K562 (cell line): ENCODE results near the gene ZNF500. TPM values are rescaled to one million over a fixed set of nuclear protein-coding genes. Genes with fewer than 3 reads are reported as not detected.

Source experiments
- ARID1B ChIP-seq: fragments of 450-650 bp; IDR thresholded peaks from 2 replicates; pipeline ENCODE4 v1.6.1; 2016; ENCODE audit warnings: antibody characterized with exemption, mild to moderate bottlenecking, inconsistent platforms
- BHLHE40 ChIP-seq: IDR thresholded peaks from 2 replicates; pipeline ENCODE4 v1.6.1; 2011; ENCODE audit warnings: low read length, improper control_type of control experiment
- DDX20 ChIP-seq: fragments of 450-650 bp; IDR thresholded peaks from 2 replicates; pipeline ENCODE4 v1.6.1; 2016; ENCODE audit warnings: missing genetic modification characterization, low read depth, mild to moderate bottlenecking, missing compliant biosample characterization, moderate library complexity
- DNMT1 ChIP-seq: fragments of 450-650 bp; IDR thresholded peaks from 2 replicates; pipeline ENCODE4 v1.6.1; 2016; ENCODE audit warnings: antibody characterized with exemption, mild to moderate bottlenecking
- E2F3 ChIP-seq: fragments of 250-450 bp; sonication (Bioruptor Pico); IDR thresholded peaks from 2 replicates; pipeline ENCODE4 v1.4.0; 2020; ENCODE audit warnings: mild to moderate bottlenecking
- EP300 ChIP-seq: IDR thresholded peaks from 2 replicates; pipeline ENCODE4 v1.6.1; 2012; ENCODE audit warnings: low read length, improper control_type of control experiment
- LARP7 ChIP-seq: fragments of 450-650 bp; IDR thresholded peaks from 2 replicates; pipeline ENCODE4 v1.6.1; 2016
- MECOM ChIP-seq: fragments of 250-450 bp; sonication (Bioruptor Pico); IDR thresholded peaks from 2 replicates; pipeline ENCODE4 v1.8.0; 2022; ENCODE audit warnings: inconsistent platforms
- MYC ChIP-seq, 2 experiments: fragments of 250-450 bp in 1 of 2; sonication (Bioruptor Pico) in 1 of 2; IDR thresholded peaks; 2 replicates each; pipeline versions ENCODE4 v1.5.1 to v1.6.1; 2012 to 2021; ENCODE audit warnings: low read depth in 2 of 2, borderline replicate concordance in 1 of 2, improper control_type of control experiment in 1 of 2, low read length in 1 of 2, mild to moderate bottlenecking in 1 of 2, moderate library complexity in 1 of 2
- NR1H2 ChIP-seq: sonication (generic); formaldehyde crosslinking; IDR thresholded peaks from 2 replicates; pipeline ENCODE4 v1.4.0; 2020; ENCODE audit warnings: mild to moderate bottlenecking, missing genetic modification reagents
- PREB ChIP-seq: sonication (generic); formaldehyde crosslinking; IDR thresholded peaks from 2 replicates; pipeline ENCODE4 v1.8.1; 2023; ENCODE audit warnings: mild to moderate bottlenecking, missing genetic modification reagents
- RBM25 ChIP-seq: fragments of 200-400 bp; formaldehyde crosslinking; IDR thresholded peaks from 2 replicates; pipeline ENCODE4 v1.6.1; 2018; ENCODE audit warnings: low read length, low read depth, moderate library complexity; ENCODE audit not compliant: severe bottlenecking
- RFX1 ChIP-seq: fragments of 450-650 bp; IDR thresholded peaks from 2 replicates; pipeline ENCODE4 v1.6.1; 2016; ENCODE audit warnings: mild to moderate bottlenecking, moderate library complexity
- RFX5 ChIP-seq: IDR thresholded peaks from 2 replicates; pipeline ENCODE4 v1.6.1; 2011; ENCODE audit warnings: low read depth, mild to moderate bottlenecking, improper control_type of control experiment, low read length
- SPI1 ChIP-seq: IDR thresholded peaks from 2 replicates; pipeline ENCODE4 v1.6.1; 2011; ENCODE audit warnings: low read depth, low read length, control low read depth, borderline replicate concordance
- SREBF2 ChIP-seq: sonication (generic); formaldehyde crosslinking; IDR thresholded peaks from 2 replicates; pipeline ENCODE4 v1.4.0; 2020; ENCODE audit warnings: mild to moderate bottlenecking, missing genetic modification reagents
- STAG1 ChIP-seq: sonication (generic); formaldehyde crosslinking; IDR thresholded peaks from 2 replicates; pipeline ENCODE4 v1.5.0; 2020; ENCODE audit warnings: missing genetic modification reagents, borderline replicate concordance
- ZBTB7A ChIP-seq: IDR thresholded peaks from 2 replicates; pipeline ENCODE4 v1.6.1; 2011; ENCODE audit warnings: low read depth, mild to moderate bottlenecking, low read length, moderate library complexity, borderline replicate concordance; ENCODE audit not compliant: control insufficient read depth
- ZNF318 ChIP-seq, 2 experiments: fragments of 450-650 bp; IDR thresholded peaks; 2 replicates each; pipeline ENCODE4 v1.6.1; 2016; ENCODE audit warnings: mild to moderate bottlenecking in 2 of 2, borderline replicate concordance in 1 of 2, low read depth in 1 of 2, moderate library complexity in 1 of 2
- ZSCAN32 ChIP-seq: fragments of 450-650 bp; formaldehyde crosslinking; IDR thresholded peaks from 2 replicates; pipeline ENCODE4 v1.4.0; 2020; ENCODE audit warnings: mild to moderate bottlenecking, moderate library complexity
- polyA plus RNA-seq, 8 experiments: library from polyadenylated mRNA; depleted of rRNA in 4 of 8; stranded (reverse) in 5 of 8; unstranded in 3 of 8; fragments of >200 nt; fragmentation: Nextera tagmentation in 2 of 8; fragmentation: Illumina TruSeq in 1 of 8; extraction: Ambion mirVana in 2 of 8; extraction: Trizol in 1 of 8; gene quantifications; 2 replicates each; pipeline versions ENCODE4 v1.2.1 to v1.2.3, GENCODE V29; 2011 to 2014; ENCODE audit warnings: inconsistent platforms in 1 of 8, missing spikeins in 1 of 8
- total RNA-seq, 7 experiments: library from RNA; depleted of rRNA in 6 of 7; stranded (reverse); fragments of >200 nt in 6 of 7; fragmentation: Illumina TruSeq in 2 of 7; extraction: Trizol in 2 of 7; gene quantifications; 2 replicates each; pipeline versions ENCODE4 v1.2.1 to v1.2.3, GENCODE V29; 2011 to 2021; ENCODE audit warnings: low replicate concordance in 1 of 7

Gene ZNF500
- total and polyA plus RNA-seq, 9 of the 15 experiments (the other 6 are each of a cell fraction or from before 2014, with no cell fraction given): 0.80 to 20.8 (median 5.3) TPM

GRCh38 chr16:4734730-4735535 is 32.0 kb downstream of the ZNF500 start (continued):
- TF ChIP-seq NR1H2 (CRISPR knock-in tag) (no peak), MECOM (no peak), LARP7 (no peak), E2F3 (CRISPR knock-in tag) (no peak), BHLHE40 (no peak), SREBF2 (CRISPR knock-in tag) (no peak), RFX1 (peak; percentile 99), ZSCAN32 (CRISPR knock-in tag) (0 out of 2 replicates have a peak, but pooled peaks have one; percentile 42), PREB (CRISPR knock-in tag) (no peak), ZNF318 (IDR thresholded peaks at IDR 0.05; ENCODE audit: borderline replicate concordance in 1 of 2, low read depth in 1 of 2) (no peak), MYC (IDR thresholded peaks at IDR 0.05; ENCODE audit: low read depth, low read length) (peak; percentile 55), MYC (CRISPR knock-in tag; IDR thresholded peaks at IDR 0.05; ENCODE audit: borderline replicate concordance, low read depth) (no peak), DNMT1 (no peak), SPI1 (no peak), ARID1B (no peak), STAG1 (CRISPR knock-in tag) (no peak), RBM25 (peak; percentile 13), DDX20 (tag) (no peak), EP300 (no peak), RFX5 (no peak), ZBTB7A (peak; percentile 72; the same call in 1 of the 2 replicates)
